GM23248 (cell line): ENCODE results near the gene MACF1.

ENCODE experiments used
- EZH2 ChIP-seq: fragments of 200-600 bp; sonication (generic); IDR thresholded peaks from 2 replicates; pipeline ENCODE4 v1.6.1; 2018; ENCODE audit warnings: antibody characterized with exemption, mild to moderate bottlenecking; ENCODE audit not compliant: insufficient read depth, poor library complexity, severe bottlenecking
- EZH2phosphoT487 ChIP-seq: fragments of 200-600 bp; sonication (generic); IDR thresholded peaks from 2 replicates; pipeline ENCODE4 v1.6.1; 2018; ENCODE audit warnings: antibody characterized with exemption, moderate library complexity, mild to moderate bottlenecking, low read depth; ENCODE audit not compliant: insufficient read depth

GRCh38 chr1:39509360-39510009 is 305.0 kb downstream of the MACF1 start:
- TF ChIP-seq EZH2 (no peak), EZH2phosphoT487 (no peak)
